Erythroblast (primary cell): ENCODE results near the gene GABBR2.

ENCODE experiments used
- GATA1 ChIP-seq: IDR thresholded peaks from 2 replicates; pipeline ENCODE4 v1.6.1; 2011; ENCODE audit warnings: low read depth, mild to moderate bottlenecking, control low read depth, low read length, moderate library complexity
- POLR2A ChIP-seq: IDR thresholded peaks from 2 replicates; pipeline ENCODE4 v1.6.1; 2011; ENCODE audit warnings: mild to moderate bottlenecking, low read length

DNA sequence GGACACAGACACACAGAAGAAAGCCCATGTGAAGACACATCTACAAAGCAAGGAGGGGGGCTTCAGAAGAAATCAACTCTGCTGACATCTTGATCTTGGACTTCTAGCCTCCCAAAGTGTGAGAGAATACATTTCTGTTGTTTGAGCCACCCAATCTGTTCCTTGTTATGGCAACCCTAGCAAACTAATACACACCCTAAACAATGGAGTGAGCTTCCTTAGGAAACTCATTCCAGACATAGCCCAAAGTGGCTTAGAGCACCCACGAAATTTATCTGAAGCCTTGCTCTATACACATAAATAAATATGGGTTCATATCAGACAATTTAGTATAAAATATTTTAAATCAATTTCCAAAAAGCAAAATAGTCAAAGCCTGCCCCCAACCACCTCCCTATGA lies 445.7 kb downstream of the GABBR2 start:
- TF ChIP-seq POLR2A, result no peak
- TF ChIP-seq GATA1, result no peak
